Stimulated activated CD4-positive, alpha-beta T cell treated with anti-CD3 and anti-CD28 coated beads, Interleukin-12 subunit alpha, Interleukin-12 subunit beta, amount 100 ng/mL, for 24 hours (primary cell): ENCODE measurements around the gene SLC39A3.

ENCODE experiments used
- DNase-seq, 2 experiments: peaks; one replicate each; pipeline ENCODE4 v3.0.0-alpha.2; 2020; ENCODE audit warnings: low read depth in 2 of 2

Gene SLC39A3

DNA sequence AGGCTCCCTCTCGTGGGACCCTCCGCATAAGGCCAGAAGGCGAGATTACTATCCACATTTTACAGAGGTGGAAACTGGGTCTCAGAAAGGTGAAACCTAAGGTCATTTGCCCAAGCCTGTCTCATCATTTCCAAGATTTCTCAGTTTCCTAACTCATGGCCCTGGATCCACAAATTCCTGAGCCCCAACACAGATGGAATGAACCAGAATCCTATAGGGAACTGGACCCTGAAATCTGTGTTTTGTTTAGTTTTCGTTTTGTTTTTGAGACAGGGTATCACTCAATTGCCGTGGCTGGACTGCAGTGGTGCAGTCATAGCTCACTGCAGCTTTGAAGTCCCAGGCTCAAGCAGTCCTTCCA lies 36.8 kb downstream of the SLC39A3 start:
- no peak for DNase-seq

DNA sequence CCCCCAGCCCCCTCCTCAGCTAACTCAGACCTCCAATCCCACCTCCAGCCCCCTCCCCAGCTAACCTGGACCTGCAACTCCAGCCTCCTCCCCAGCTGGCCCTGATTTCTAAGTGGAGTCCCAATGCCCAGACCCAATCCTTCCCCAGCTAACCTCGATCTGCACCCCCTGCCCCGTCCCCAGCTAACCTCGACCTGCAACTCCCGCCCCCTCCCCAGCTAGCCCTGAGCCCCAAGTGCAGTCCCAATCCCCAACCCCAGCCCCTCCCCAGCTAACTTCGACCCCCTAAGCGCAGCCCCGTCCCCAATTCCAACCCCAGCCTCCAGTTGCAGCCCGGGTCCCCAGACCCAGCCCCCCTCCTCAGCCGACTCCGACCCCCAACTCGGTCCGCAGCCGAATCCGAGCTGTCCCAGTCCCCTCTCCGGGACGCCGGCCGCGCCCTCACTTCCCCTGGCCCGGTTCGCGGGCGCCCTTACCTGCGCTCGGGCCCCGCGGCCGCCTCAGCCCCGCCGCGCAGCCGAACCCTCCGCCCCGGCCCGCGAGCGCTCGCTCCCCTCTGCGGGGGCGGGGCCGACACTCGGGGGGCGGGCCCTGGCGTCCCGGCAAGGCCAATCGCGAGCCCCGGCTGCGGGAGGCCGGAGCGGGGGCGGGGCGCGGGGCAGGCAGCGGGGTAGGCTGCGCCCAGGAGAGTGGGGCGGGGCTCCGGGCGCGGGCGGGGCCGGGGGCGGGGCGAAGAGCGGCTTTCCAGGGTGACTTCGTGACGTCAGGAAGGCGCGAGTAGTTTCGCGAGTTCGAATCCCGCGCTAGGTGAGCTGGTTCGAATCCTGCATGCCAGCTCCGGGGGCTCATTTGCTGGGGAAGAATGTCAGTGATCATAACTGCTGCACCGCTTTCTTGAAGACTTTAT lies 37.4 kb downstream of the SLC39A3 start, which contains the start of gene GNG7:
Gene GNG7 (minus strand): TSS at position 525 of the 907 bp plus-strand sequence. CDS start 182,006 bp downstream, outside the sequence.
- DNase-seq = peak; percentile 90 to 96

GRCh38 chr19:2701361-2702169 lies 38.3 kb downstream of the SLC39A3 start:
- DNase-seq = no peak

DNA sequence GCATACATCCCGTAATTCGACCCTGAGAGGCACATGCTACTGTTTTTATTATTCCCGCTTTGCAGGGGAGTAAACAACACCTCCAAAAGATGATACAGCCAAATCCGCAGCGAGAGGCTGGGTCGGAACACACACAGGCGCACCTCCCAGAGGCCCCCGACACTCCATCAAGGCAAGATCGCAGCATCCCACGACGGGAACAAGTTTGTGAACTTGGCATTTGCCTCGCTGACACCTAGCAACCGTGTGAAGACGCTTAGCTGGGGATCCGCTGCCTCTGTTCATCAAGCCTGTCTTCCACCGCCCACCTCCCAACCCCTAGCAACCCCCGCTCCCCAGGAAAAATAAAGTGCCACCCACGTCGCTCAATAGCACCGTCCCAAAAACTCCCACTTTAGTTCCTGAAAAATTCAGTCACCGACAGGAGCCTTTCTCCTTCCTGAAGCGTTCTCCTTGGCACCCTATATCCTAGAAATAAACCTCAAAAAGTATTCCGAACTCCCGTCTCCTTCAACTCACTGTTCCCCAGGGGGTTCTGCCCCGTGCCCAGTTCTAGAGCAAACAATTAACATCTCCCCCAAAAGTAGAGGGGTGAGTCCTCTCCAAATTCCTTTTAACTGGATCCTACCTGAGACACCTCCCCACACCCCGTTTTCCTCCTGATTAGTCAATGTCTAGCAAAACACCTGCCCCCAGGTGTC lies 39.0 kb downstream of the SLC39A3 start:
- DNase-seq = no peak

DNA sequence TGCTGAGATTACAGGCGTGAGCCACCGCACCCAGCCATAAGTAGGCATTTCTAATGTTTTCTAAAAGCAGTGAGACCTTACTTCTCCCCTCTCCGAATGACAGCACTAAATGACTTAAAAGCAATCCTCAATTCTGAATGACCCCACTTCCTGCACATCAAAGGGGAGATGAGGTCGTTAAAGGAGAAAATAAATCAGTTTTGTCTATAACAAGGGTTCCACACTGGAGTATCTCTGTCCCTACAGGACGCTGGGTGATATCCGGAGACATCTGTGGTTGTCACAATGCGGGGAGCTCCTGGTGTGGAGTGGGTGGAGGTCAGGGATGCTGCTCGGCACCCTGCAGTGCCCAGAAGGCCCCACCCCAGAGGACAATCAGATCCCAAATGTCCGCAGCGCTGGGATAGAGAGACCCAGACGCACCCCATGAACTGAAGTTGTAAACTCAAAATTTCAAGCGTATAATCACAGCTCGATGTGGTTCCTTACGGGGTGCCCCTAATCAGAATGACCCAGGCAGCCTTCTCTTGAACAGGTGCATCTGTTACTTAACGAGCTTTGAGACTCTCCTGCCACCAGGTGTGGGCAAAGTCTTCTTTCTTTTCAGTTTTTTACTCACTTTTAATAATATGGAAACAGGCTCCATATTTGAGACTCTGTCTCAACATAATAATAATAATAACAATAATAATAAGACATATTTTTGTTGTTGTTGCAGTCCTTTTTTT lies 40.2 kb downstream of the SLC39A3 start:
- DNase-seq = no peak

DNA sequence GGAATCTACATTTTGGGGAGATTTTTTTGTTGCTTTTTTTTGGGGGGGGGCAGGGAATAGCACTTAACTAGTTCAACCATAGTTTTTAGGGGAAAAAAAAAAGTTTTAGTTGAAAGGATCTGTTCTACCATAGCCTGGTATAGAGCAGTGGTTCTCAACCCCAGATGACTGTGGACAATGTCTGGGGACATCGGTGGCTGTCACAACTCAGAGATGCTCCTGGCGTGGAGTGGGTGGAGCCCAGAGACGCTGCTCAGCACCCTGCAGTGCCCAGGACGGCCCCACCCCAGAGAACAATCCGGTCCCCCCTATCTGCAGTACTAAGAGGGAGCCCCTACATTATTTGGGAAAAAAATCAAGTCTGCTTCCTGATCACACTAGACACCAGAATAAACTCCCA lies 45.6 kb downstream of the SLC39A3 start:
- DNase-seq = no peak

DNA sequence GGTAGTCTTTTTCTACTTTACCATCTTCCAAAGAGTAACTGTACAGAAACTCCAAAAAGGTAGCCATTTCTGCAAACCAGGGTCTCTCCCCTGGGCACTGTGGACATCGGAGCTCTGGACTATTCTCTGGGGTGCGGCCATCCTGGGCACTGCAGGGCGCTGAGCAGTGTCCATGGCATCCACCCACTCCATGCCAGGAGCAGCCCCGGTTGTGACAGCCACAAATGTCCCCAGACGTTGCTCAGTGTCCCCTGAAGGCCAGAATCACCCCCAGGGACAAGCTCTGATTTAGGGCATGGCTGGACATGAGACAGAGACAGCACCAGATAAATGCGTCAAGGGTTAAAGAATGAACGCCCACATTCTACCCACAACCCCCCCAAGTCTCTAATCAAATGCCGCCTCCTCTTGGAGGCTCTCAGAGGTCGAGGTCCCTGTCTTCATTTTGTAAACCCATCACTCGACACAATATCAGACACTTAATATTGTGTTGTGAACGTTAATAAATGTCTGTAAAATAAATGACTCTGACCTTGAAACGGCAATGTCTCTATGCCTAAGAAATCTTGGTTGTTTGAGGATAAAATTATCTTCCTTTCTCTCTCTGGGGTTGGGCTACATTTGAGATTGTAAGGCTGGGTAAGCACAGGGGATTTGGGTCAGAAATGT lies 46.2 kb downstream of the SLC39A3 start:
- DNase-seq = no peak

DNA sequence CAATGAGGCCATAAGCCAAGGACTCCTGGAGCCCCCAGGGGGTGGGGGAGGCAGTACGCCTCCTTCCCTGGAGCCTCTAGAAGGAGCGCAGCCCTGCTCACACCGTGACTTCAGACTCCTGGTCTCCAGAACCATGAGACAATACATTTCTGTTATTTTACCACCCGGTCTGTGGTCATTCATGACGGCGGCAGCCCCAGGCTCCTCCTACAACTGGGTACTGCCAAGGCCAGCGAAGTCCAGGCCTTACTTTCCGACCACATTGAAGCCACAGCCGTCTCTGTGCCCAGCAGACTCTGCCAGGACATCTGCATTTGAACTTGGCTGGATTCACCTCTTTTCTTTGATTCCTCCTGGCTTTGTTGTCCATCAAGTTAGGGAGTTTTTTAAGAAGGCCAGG lies 47.9 kb downstream of the SLC39A3 start:
- no peak for DNase-seq

- no peak for DNase-seq
Observed at GRCh38 chr19:2690856-2691255, 49.0 kb downstream of the SLC39A3 start.

DNA sequence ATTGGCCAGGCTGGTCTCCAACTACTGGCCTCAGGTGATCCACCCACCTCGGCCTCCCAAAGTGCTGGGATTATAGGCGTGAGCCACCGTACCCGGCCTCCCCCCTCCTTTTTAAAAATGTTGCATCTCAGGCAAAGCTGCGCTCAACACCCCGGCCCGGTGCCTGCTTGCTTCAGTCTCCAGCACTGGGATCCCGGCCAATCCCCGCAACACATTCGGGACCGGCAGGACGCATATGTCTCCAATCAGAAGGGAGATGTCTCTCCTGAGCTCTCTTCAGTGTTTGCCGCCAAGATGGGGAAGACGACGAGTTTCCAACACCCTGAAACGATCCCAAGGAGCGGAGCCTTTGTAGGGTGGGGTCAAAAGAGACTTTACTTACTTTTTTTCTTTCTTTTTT lies 53.5 kb downstream of the SLC39A3 start:
- no peak for DNase-seq

- no peak for DNase-seq
Observed at GRCh38 chr19:2685204-2685704, 54.6 kb downstream of the SLC39A3 start.

GRCh38 chr19:2683430-2684003 lies 56.3 kb downstream of the SLC39A3 start:
- DNase-seq = no peak
